Measurements from ENCODE around the gene BPTF. TPM values are rescaled to one million over a fixed set of nuclear protein-coding genes. Genes with fewer than 3 reads are reported as not detected.

Gene BPTF
- total RNA-seq, 3 donors from 2014 or later (not counting 1 experiment from before 2014, with no cell fraction given) = 168 to 205 (median 193) TPM

DNA sequence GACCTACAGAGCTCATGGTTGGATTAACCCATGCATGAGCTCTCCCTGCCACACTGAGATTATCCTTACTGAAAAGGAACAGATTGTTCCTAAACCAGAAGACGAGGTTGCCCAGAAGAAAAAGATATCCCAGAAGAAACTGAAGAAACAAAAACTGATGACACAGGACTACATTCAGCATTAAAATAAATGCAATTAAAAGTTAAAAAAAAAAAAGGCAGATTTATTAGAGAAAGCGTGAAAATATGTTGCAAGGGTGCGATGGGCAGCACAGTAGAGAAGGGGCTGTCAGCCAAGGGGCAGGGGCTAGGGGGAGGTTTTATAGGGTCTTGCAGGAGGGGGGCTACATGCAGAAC, 40.2 kb upstream of the BPTF start:
- Histone ChIP-seq H3K27ac (ENCODE audit: low read length) (no peak overlapping the region), H3K9me3 (ENCODE audit: control insufficient read depth, insufficient read depth, low read length) (no peaks in the 10 kb centered on the region), H3K4me3 (ENCODE audit: low read length) (no peak overlapping the region), H3K4me1 (ENCODE audit: control insufficient read depth, insufficient read depth, low read length) (no peaks in the 10 kb centered on the region), H3K36me3 (ENCODE audit: control insufficient read depth, insufficient read depth, low read length) (no peaks in the 10 kb centered on the region), H3K27me3 (ENCODE audit: control insufficient read depth, insufficient read depth, low read length) (no peaks in the 10 kb centered on the region)
- no peaks in the 10 kb centered on the region for H3K9me3 Mint-ChIP-seq
- peaks cover 8 to 13% of the 10 kb centered on the region in 2 donors for H3K27me3 Mint-ChIP-seq (ENCODE audit: low read depth in 2 of 2)
- TF ChIP-seq, protein P1, sequence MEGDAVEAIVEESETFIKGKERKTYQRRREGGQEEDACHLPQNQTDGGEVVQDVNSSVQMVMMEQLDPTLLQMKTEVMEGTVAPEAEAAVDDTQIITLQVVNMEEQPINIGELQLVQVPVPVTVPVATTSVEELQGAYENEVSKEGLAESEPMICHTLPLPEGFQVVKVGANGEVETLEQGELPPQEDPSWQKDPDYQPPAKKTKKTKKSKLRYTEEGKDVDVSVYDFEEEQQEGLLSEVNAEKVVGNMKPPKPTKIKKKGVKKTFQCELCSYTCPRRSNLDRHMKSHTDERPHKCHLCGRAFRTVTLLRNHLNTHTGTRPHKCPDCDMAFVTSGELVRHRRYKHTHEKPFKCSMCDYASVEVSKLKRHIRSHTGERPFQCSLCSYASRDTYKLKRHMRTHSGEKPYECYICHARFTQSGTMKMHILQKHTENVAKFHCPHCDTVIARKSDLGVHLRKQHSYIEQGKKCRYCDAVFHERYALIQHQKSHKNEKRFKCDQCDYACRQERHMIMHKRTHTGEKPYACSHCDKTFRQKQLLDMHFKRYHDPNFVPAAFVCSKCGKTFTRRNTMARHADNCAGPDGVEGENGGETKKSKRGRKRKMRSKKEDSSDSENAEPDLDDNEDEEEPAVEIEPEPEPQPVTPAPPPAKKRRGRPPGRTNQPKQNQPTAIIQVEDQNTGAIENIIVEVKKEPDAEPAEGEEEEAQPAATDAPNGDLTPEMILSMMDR (IDR thresholded peaks at IDR 0.05) = no peak
- WGBS (ENCODE audit: insufficient coverage) = 94% methylated on average over 3 of the region's 3 CpGs
- H3K27ac Mint-ChIP-seq = no peak overlapping the region
- no peaks in the 10 kb centered on the region for H3K4me1 Mint-ChIP-seq
- H3K4me3 Mint-ChIP-seq = no peak overlapping the region
- intact Hi-C loops (cut with micrococcal nuclease) = no loop called here
- ATAC-seq (no peak), DNase-seq (no peak)
- no peaks in the 10 kb centered on the region for H3K36me3 Mint-ChIP-seq

DNA sequence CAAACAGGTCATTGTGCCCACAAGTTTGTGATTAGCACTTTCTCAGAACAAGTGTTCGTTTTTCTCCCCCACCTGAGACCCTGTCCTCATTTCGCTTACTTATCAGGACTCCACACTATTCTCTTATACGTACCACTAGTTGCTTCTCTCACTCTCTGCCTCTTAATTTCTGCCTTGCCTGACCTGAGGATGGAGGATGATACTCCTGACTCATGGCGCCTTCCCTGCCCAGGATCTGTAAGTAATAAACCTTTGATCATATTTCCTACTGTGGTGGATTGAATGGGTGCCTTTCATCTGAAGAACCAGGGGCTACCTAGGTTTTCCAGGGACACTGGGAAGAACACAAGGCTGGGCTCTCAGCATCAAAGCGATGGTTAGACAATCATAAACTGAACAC, 39.8 kb upstream of the BPTF start:
- Mint-ChIP-seq H3K36me3 (no peaks in the 10 kb centered on the region), H3K4me1 (no peaks in the 10 kb centered on the region), H3K4me3 (no peak overlapping the region), H3K27me3 (ENCODE audit: low read depth in 2 of 2) (peaks cover 8 to 13% of the 10 kb centered on the region in 2 donors), H3K9me3 (no peaks in the 10 kb centered on the region), H3K27ac (no peak overlapping the region)
- no peak overlapping the region for H3K27ac ChIP-seq (ENCODE audit: low read length)
- H3K9me3 ChIP-seq (ENCODE audit: control insufficient read depth, insufficient read depth, low read length) = no peaks in the 10 kb centered on the region
- H3K4me3 ChIP-seq (ENCODE audit: low read length) = no peak overlapping the region
- DNase-seq = no peak
- WGBS (ENCODE audit: insufficient coverage) = 93% methylated on average over 4 of the region's 5 CpGs
- TF ChIP-seq, protein P1 (IDR thresholded peaks at IDR 0.05) = no peak
- no peaks in the 10 kb centered on the region for H3K4me1 ChIP-seq (ENCODE audit: control insufficient read depth, insufficient read depth, low read length)
- H3K27me3 ChIP-seq (ENCODE audit: control insufficient read depth, insufficient read depth, low read length) = no peaks in the 10 kb centered on the region
- no peak for ATAC-seq
- intact Hi-C loops (cut with micrococcal nuclease) = no loop called here
- no peaks in the 10 kb centered on the region for H3K36me3 ChIP-seq (ENCODE audit: control insufficient read depth, insufficient read depth, low read length)

DNA sequence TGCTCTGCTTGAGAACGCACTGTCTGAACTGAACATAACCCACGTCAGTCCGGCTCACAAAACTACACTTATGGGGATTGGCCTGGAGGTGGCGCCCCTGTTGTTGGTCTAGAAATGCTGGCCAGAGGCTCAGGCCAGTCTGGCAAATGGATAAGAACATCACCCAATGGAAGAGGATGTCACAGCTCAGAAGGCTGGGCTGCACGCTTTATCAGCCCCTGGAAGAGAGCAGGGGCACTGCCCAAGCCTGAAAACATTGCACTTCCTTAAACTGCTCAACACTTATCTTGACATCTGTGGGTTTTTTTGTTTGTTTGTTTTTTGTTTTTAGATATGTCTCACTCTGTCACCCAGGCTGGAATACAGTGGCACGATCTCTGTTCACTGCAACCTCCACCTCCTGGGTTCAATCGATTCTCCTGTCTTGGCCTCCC, 24.8 kb upstream of the BPTF start:
- H3K27ac ChIP-seq (ENCODE audit: low read length) = no peak overlapping the region
- intact Hi-C loops (cut with micrococcal nuclease) = no loop called here
- TF ChIP-seq, protein P1 (IDR thresholded peaks at IDR 0.05) = peak; percentile 45
- no peak overlapping the region for H3K4me3 ChIP-seq (ENCODE audit: low read length)
- H3K9me3 Mint-ChIP-seq = no peaks in the 10 kb centered on the region
- no peaks in the 10 kb centered on the region for H3K4me1 Mint-ChIP-seq
- H3K36me3 Mint-ChIP-seq = no peaks in the 10 kb centered on the region
- no peak overlapping the region for H3K4me3 Mint-ChIP-seq
- H3K27me3 Mint-ChIP-seq (ENCODE audit: low read depth in 2 of 2) = peaks cover 0 to 3% of the 10 kb centered on the region in 2 donors
- no peaks in the 10 kb centered on the region for H3K9me3 ChIP-seq (ENCODE audit: control insufficient read depth, insufficient read depth, low read length)
- no peaks in the 10 kb centered on the region for H3K36me3 ChIP-seq (ENCODE audit: control insufficient read depth, insufficient read depth, low read length)
- ATAC-seq (peak; percentile 78 to 95 (median 88)), DNase-seq (peak; percentile 48 to 61)
- WGBS (ENCODE audit: insufficient coverage) = 47% methylated on average over 7 of the region's 7 CpGs
- no peaks in the 10 kb centered on the region for H3K27me3 ChIP-seq (ENCODE audit: control insufficient read depth, insufficient read depth, low read length)
- H3K27ac Mint-ChIP-seq = no peak overlapping the region
- H3K4me1 ChIP-seq (ENCODE audit: control insufficient read depth, insufficient read depth, low read length) = peaks cover 5% of the 10 kb centered on the region

DNA sequence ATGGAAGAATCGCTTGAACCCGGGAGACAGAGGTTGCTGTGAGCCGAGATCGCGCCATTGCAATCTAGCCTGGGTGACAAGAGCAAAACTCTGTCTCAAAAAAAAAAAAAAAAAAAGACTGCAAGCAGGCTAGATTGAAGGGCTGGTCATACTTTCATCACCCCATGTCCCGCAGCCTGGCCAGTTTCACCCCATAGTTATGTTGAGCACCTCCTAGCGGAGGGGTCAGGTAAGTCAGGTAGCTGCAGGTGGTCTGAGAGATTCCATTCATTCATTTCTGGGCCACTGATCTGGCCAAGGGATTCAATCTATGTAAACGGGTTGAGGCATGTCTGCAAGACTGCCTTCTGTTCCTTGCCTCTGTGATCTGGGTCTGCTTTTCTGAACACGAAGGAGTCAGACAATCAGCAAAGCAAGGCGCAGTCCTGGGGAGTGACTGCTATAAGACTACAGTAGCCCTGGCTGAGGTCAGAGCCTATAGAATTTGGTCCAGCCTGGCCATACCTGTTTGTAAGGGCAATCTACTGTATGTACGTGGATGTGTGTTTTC, 23.6 kb upstream of the BPTF start:
- intact Hi-C loops (cut with micrococcal nuclease) = no loop called here
- WGBS (ENCODE audit: insufficient coverage) = 96% methylated on average over 10 of the region's 11 CpGs

More for the DNA sequence above, 23.6 kb upstream of the BPTF start:
- TF ChIP-seq, protein P1 (IDR thresholded peaks at IDR 0.05) = no peak
- Histone ChIP-seq H3K9me3 (ENCODE audit: control insufficient read depth, insufficient read depth, low read length) (no peaks in the 10 kb centered on the region), H3K36me3 (ENCODE audit: control insufficient read depth, insufficient read depth, low read length) (no peaks in the 10 kb centered on the region), H3K27ac (ENCODE audit: low read length) (no peak overlapping the region), H3K4me1 (ENCODE audit: control insufficient read depth, insufficient read depth, low read length) (peaks cover 5% of the 10 kb centered on the region), H3K4me3 (ENCODE audit: low read length) (no peak overlapping the region), H3K27me3 (ENCODE audit: control insufficient read depth, insufficient read depth, low read length) (no peaks in the 10 kb centered on the region)
- DNase-seq (no peak), ATAC-seq (no peak)
- peaks cover 0 to 3% of the 10 kb centered on the region in 2 donors for H3K27me3 Mint-ChIP-seq (ENCODE audit: low read depth in 2 of 2)
- no peak overlapping the region for H3K4me3 Mint-ChIP-seq
- no peak overlapping the region for H3K27ac Mint-ChIP-seq
- no peaks in the 10 kb centered on the region for H3K36me3 Mint-ChIP-seq
- no peaks in the 10 kb centered on the region for H3K9me3 Mint-ChIP-seq
- no peaks in the 10 kb centered on the region for H3K4me1 Mint-ChIP-seq

Data from natural killer cell (primary cell).